HepG2 (cell line): ENCODE data around the gene CCDC85A. TPM values are rescaled to one million over a fixed set of nuclear protein-coding genes. Genes with fewer than 3 reads are reported as not detected.

Experiments used
- ATAC-seq: fragments of 200-7000 bp; cut with Tn5 transposase; 3 replicates; pipeline ENCODE4 v1.9.1; 2020; ENCODE audit warnings: mild to moderate bottlenecking, moderate library complexity
- BruUV-seq: library from RNA; stranded (reverse); fragments of 400-500 nt; replicated peaks from 2 replicates; lab custom pipeline; 2021; lab: Mats Ljungman, UMichigan
- CTCF ChIA-PET: fragments of 300-600 bp; formaldehyde crosslinking; extraction: SDS; loops from one replicate; lab custom pipeline; 2021; ENCODE audit warnings: low total read pairs, inconsistent platforms, low intra/inter-chr PET ratio; lab: Yijun Ruan, JAX
- POLR2A ChIA-PET: fragments of 350-600 bp; sonication (Branson Sonifier 250); formaldehyde crosslinking; loops from one replicate; lab custom pipeline; 2020; ENCODE audit warnings: antibody characterized with exemption, inconsistent platforms; lab: Yijun Ruan, JAX
- DNase-seq: peaks from one replicate; pipeline ENCODE4 v3.0.0-alpha.2; 2015; ENCODE audit warnings: low spot score
- FAIRE-seq: peaks from 3 replicates; lab custom pipeline; 2011; peaks lifted over from hg19 to GRCh38; lab: Jason Lieb, UNC
- H2AFZ ChIP-seq: one replicate; pipeline ENCODE4 v1.6.1; 2011; ENCODE audit warnings: low read length, inconsistent platforms
- H3K27ac ChIP-seq: fragments of 300-600 bp; 3 replicates; pipeline ENCODE4 v1.8.0; 2011; ENCODE audit warnings: mixed run types, mild to moderate bottlenecking, mixed read lengths, low read length, inconsistent platforms; ENCODE audit not compliant: insufficient read depth; ENCODE audit errors: extremely low read length
- H3K27me3 ChIP-seq, 2 experiments: fragments of 200-600 bp in 1 of 2; 2 replicates in 1 of 2; 3 replicates in 1 of 2; pipeline versions ENCODE4 v1.6.0 to v1.8.0; 2011; ENCODE audit warnings: low read length in 2 of 2, mild to moderate bottlenecking in 2 of 2, moderate library complexity in 2 of 2, inconsistent platforms in 1 of 2; ENCODE audit not compliant: insufficient read depth in 2 of 2, control insufficient read depth in 1 of 2
- H3K36me3 ChIP-seq, 2 experiments: fragments of 200-600 bp in 1 of 2; replicated peaks in 1 of 2; 2 replicates in 1 of 2; 3 replicates in 1 of 2; pipeline versions ENCODE4 v1.5.1 to v1.8.0; 2011; ENCODE audit warnings: low read length in 2 of 2, inconsistent platforms in 1 of 2; ENCODE audit not compliant: insufficient read depth in 2 of 2, control insufficient read depth in 1 of 2
- H3K4me1 ChIP-seq: 2 replicates; pipeline ENCODE4 v1.5.1; 2012; ENCODE audit warnings: low read length, inconsistent platforms; ENCODE audit not compliant: insufficient read depth
- H3K4me2 ChIP-seq: 2 replicates; pipeline ENCODE4 v1.6.0; 2011; ENCODE audit warnings: low read depth, low read length, inconsistent platforms
- H3K4me3 ChIP-seq, 3 experiments: fragments of 200-600 bp in 1 of 3; sonication (generic), shearing (Covaris generic) in 1 of 3; replicated peaks in 1 of 3; 2 replicates each; pipeline ENCODE4 v1.5.1; 2011 to 2016; ENCODE audit warnings: low read length in 3 of 3, inconsistent platforms in 2 of 3, low read depth in 2 of 3, mild to moderate bottlenecking in 2 of 3, control low read depth in 1 of 3, mixed read lengths in 1 of 3; ENCODE audit not compliant: insufficient read depth in 1 of 3
- H3K79me2 ChIP-seq: one replicate; pipeline ENCODE4 v1.6.1; 2011; ENCODE audit warnings: low read length, inconsistent platforms; ENCODE audit not compliant: insufficient read depth
- H3K9ac ChIP-seq: 2 replicates; pipeline ENCODE4 v1.6.0; 2011; ENCODE audit warnings: mild to moderate bottlenecking, low read depth, low read length, inconsistent platforms; ENCODE audit not compliant: insufficient read depth
- H3K9me3 ChIP-seq: 2 replicates; pipeline ENCODE4 v1.5.1; 2012; ENCODE audit warnings: mild to moderate bottlenecking, low read length
- H4K20me1 ChIP-seq: 2 replicates; pipeline ENCODE4 v1.6.0; 2011; ENCODE audit warnings: inconsistent platforms, mild to moderate bottlenecking, low read length, moderate library complexity; ENCODE audit not compliant: insufficient read depth
- CBX2 ChIP-seq, 2 experiments: fragments of 200-600 bp in 1 of 2; sonication (generic); formaldehyde crosslinking in 1 of 2; IDR thresholded peaks; 2 replicates each; pipeline versions ENCODE4 v1.7.0 to v1.8.1; 2018 to 2022; ENCODE audit warnings: low read depth in 2 of 2, low read length in 1 of 2, mild to moderate bottlenecking in 1 of 2, missing genetic modification reagents in 1 of 2
- CENPX ChIP-seq: sonication (generic); formaldehyde crosslinking; IDR thresholded peaks from 2 replicates; pipeline ENCODE4 v1.9.0; 2021; ENCODE audit warnings: mild to moderate bottlenecking, missing genetic modification reagents, moderate library complexity
- EZH2 ChIP-seq: conservative IDR thresholded peaks from 2 replicates; pipeline ENCODE4 v1.6.1; 2012; ENCODE audit warnings: mild to moderate bottlenecking, low read depth, low read length, moderate library complexity
- HNRNPK ChIP-seq: fragments of 200-400 bp; formaldehyde crosslinking; IDR thresholded peaks from 2 replicates; pipeline ENCODE4 v1.6.1; 2018; ENCODE audit warnings: low read length, low read depth, moderate library complexity, mild to moderate bottlenecking; ENCODE audit not compliant: poor library complexity, severe bottlenecking
- HOXA9 ChIP-seq: sonication (generic); formaldehyde crosslinking; IDR thresholded peaks from 2 replicates; pipeline ENCODE4 v1.8.1; 2022; ENCODE audit warnings: missing genetic modification reagents, mild to moderate bottlenecking, moderate library complexity, borderline replicate concordance
- MAFF ChIP-seq: IDR thresholded peaks from 2 replicates; pipeline ENCODE4 v1.6.1; 2011; ENCODE audit warnings: low read depth, low read length, improper control_type of control experiment
- MIER2 ChIP-seq: IDR thresholded peaks from 2 replicates; pipeline ENCODE4 v1.6.1; 2016; ENCODE audit warnings: missing biosample characterization, missing genetic modification reagents
- MTF2 ChIP-seq: sonication (generic); formaldehyde crosslinking; IDR thresholded peaks from 2 replicates; pipeline ENCODE4 v1.5.0; 2020; ENCODE audit warnings: missing genetic modification reagents, borderline replicate concordance
- SALL2 ChIP-seq: sonication (generic); formaldehyde crosslinking; IDR thresholded peaks from 2 replicates; pipeline ENCODE4 v1.8.1; 2023; ENCODE audit warnings: mild to moderate bottlenecking, missing genetic modification reagents, inconsistent platforms
- ZNF232 ChIP-seq: sonication (generic); formaldehyde crosslinking; IDR thresholded peaks from 2 replicates; pipeline ENCODE4 v1.4.0; 2020; ENCODE audit warnings: missing genetic modification reagents, borderline replicate concordance
- WGBS: methylation state at CpG from one replicate; pipeline ENCODE4 v1.1.6; 2017; ENCODE audit warnings: low lambda C conversion rate; 5-methylcytosine and 5-hydroxymethylcytosine counted together
- in situ Hi-C: cut with HindIII; loops from 2 replicates; pipeline ENCODE4 v1.10.0; 2017; ENCODE audit warnings: low pct_unique_long_range_greater_than_20kb; ENCODE audit not compliant: extremely low pct_ligation_motif_present
- intact Hi-C: fragments of 100-400 bp; cut with micrococcal nuclease; formaldehyde crosslinking; loops from one replicate; pipeline ENCODE4 v1.10.0; 2022; ENCODE audit not compliant: unreplicated experiment
- polyA plus RNA-seq, 8 experiments: library from polyadenylated mRNA; depleted of rRNA in 3 of 8; stranded (reverse) in 7 of 8; unstranded in 1 of 8; fragments of >200 nt; fragmentation: Illumina TruSeq in 4 of 8; extraction: Trizol in 4 of 8; gene quantifications; 2 replicates each; pipeline versions ENCODE4 v1.2.1 to v1.2.3, GENCODE V29; 2011 to 2016; ENCODE audit warnings: low read depth in 4 of 8, missing spikeins in 1 of 8, mixed read lengths in 1 of 8; ENCODE audit not compliant: insufficient read depth in 1 of 8
- total RNA-seq, 5 experiments: library from RNA; depleted of rRNA; stranded (reverse); fragments of >200 nt; fragmentation: Illumina TruSeq; extraction: Trizol; gene quantifications; 2 replicates each; pipeline ENCODE4 v1.2.3, GENCODE V29; 2016; ENCODE audit warnings: low read depth in 1 of 5
- TF ChIP-seq, protein P1 (sequence below): sonication (generic); formaldehyde crosslinking; IDR thresholded peaks from 2 replicates; pipeline ENCODE4 v1.8.1; 2022; ENCODE audit warnings: low read depth, mild to moderate bottlenecking, missing genetic modification reagents
- TF ChIP-seq, protein P2 (sequence below): sonication (generic); formaldehyde crosslinking; conservative IDR thresholded peaks from 2 replicates; pipeline ENCODE4 v1.4.0; 2020; ENCODE audit warnings: missing genetic modification reagents
- TF ChIP-seq, protein P3 (sequence below): sonication (generic); formaldehyde crosslinking; IDR thresholded peaks from 2 replicates; pipeline ENCODE4 v1.4.0; 2020; ENCODE audit warnings: missing genetic modification reagents

The CCDC85A gene
- total and polyA plus RNA-seq, 2 of the 13 experiments (the other 11 are each of a cell fraction or from before 2014, with no cell fraction given): not detected

DNA sequence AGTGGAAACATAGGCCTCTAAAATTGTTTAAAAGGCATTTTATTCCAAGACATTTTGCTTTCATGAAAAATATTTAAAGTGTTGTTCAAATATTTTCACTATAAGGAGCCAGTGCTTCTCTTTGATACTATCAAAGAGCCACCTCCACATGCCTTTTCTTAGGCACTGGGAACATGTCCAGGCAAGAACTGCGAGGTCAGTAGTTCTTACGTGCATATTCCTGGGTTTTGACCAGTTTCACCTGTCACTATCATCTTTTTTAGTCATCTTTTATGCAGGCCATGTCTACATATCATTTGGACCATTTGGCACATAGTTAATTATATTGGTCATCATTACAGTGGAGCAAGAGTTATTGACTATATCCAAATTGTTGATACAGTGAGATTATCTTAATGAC lies 195.3 kb downstream of the CCDC85A start:
- ChIA-PET POLR2A (no interaction called here), CTCF (no interaction called here)
- no TSS peak for BruUV-seq
- no peak for FAIRE-seq
- Histone ChIP-seq H3K9ac (no peak overlapping the region), H3K36me3 (no peaks in the 10 kb centered on the region), H4K20me1 (no peaks in the 10 kb centered on the region), H3K9me3 (no peaks in the 10 kb centered on the region), H3K27ac (no peak overlapping the region), H2AFZ (no peak overlapping the region), H3K79me2 (no peaks in the 10 kb centered on the region), H3K4me1 (no peaks in the 10 kb centered on the region)
- ATAC-seq: no peak
- intact Hi-C loops: no loop called here
- no peak for TF ChIP-seq CENPX (CRISPR knock-in tag)
- TF ChIP-seq, protein P1, sequence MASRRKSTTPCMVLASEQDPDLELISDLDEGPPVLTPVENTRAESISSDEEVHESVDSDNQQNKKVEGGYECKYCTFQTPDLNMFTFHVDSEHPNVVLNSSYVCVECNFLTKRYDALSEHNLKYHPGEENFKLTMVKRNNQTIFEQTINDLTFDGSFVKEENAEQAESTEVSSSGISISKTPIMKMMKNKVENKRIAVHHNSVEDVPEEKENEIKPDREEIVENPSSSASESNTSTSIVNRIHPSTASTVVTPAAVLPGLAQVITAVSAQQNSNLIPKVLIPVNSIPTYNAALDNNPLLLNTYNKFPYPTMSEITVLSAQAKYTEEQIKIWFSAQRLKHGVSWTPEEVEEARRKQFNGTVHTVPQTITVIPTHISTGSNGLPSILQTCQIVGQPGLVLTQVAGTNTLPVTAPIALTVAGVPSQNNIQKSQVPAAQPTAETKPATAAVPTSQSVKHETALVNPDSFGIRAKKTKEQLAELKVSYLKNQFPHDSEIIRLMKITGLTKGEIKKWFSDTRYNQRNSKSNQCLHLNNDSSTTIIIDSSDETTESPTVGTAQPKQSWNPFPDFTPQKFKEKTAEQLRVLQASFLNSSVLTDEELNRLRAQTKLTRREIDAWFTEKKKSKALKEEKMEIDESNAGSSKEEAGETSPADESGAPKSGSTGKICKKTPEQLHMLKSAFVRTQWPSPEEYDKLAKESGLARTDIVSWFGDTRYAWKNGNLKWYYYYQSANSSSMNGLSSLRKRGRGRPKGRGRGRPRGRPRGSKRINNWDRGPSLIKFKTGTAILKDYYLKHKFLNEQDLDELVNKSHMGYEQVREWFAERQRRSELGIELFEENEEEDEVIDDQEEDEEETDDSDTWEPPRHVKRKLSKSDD (CRISPR knock-in tag): no peak
- TF ChIP-seq SALL2 (CRISPR knock-in tag): no peak
- TF ChIP-seq, protein P2, sequence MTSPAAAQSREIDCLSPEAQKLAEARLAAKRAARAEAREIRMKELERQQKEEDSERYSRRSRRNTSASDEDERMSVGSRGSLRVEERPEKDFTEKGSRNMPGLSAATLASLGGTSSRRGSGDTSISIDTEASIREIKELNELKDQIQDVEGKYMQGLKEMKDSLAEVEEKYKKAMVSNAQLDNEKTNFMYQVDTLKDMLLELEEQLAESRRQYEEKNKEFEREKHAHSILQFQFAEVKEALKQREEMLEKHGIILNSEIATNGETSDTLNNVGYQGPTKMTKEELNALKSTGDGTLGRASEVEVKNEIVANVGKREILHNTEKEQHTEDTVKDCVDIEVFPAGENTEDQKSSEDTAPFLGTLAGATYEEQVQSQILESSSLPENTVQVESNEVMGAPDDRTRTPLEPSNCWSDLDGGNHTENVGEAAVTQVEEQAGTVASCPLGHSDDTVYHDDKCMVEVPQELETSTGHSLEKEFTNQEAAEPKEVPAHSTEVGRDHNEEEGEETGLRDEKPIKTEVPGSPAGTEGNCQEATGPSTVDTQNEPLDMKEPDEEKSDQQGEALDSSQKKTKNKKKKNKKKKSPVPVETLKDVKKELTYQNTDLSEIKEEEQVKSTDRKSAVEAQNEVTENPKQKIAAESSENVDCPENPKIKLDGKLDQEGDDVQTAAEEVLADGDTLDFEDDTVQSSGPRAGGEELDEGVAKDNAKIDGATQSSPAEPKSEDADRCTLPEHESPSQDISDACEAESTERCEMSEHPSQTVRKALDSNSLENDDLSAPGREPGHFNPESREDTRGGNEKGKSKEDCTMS: no peak
- TF ChIP-seq MAFF: no peak
- no peak for TF ChIP-seq MTF2 (CRISPR knock-in tag)
- TF ChIP-seq HNRNPK: no peak
- no peak for TF ChIP-seq ZNF232
- TF ChIP-seq, protein P3, sequence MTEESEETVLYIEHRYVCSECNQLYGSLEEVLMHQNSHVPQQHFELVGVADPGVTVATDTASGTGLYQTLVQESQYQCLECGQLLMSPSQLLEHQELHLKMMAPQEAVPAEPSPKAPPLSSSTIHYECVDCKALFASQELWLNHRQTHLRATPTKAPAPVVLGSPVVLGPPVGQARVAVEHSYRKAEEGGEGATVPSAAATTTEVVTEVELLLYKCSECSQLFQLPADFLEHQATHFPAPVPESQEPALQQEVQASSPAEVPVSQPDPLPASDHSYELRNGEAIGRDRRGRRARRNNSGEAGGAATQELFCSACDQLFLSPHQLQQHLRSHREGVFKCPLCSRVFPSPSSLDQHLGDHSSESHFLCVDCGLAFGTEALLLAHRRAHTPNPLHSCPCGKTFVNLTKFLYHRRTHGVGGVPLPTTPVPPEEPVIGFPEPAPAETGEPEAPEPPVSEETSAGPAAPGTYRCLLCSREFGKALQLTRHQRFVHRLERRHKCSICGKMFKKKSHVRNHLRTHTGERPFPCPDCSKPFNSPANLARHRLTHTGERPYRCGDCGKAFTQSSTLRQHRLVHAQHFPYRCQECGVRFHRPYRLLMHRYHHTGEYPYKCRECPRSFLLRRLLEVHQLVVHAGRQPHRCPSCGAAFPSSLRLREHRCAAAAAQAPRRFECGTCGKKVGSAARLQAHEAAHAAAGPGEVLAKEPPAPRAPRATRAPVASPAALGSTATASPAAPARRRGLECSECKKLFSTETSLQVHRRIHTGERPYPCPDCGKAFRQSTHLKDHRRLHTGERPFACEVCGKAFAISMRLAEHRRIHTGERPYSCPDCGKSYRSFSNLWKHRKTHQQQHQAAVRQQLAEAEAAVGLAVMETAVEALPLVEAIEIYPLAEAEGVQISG (CRISPR knock-in tag): no peak
- TF ChIP-seq EZH2: no peak
- TF ChIP-seq CBX2 (IDR thresholded peaks at IDR 0.05; ENCODE audit: low read depth, low read length): no peak
- no peak for TF ChIP-seq CBX2 (CRISPR knock-in tag; IDR thresholded peaks at IDR 0.05; ENCODE audit: low read depth)
- TF ChIP-seq MIER2 (CRISPR knock-in tag): no peak
- no peak for TF ChIP-seq HOXA9 (CRISPR knock-in tag)
- TF ChIP-seq, all 625 proteins: peak for 0
- no peak overlapping the region for H3K4me2 ChIP-seq
- DNase-seq: no peak
- WGBS: 4% methylated on average over 2 of the region's 2 CpGs
- H3K4me3 ChIP-seq: no peak overlapping the region
- in situ Hi-C loops: no loop called here
- H3K27me3 ChIP-seq: no peaks in the 10 kb centered on the region
